B cell (primary cell): ENCODE measurements around the gene AFDN.

Source experiments
- CTCF ChIP-seq: fragments of 200-600 bp; IDR thresholded peaks from one replicate; pipeline ENCODE4 v1.8.0; 2022; ENCODE audit warnings: antibody characterized with exemption, mild to moderate bottlenecking
- EZH2 ChIP-seq: IDR thresholded peaks from 2 replicates; pipeline ENCODE4 v1.6.1; 2012; ENCODE audit warnings: borderline replicate concordance, low read depth, mild to moderate bottlenecking, moderate library complexity, low read length; ENCODE audit not compliant: insufficient read depth, poor library complexity, severe bottlenecking

GRCh38 chr6:167998215-167998614 is 171.5 kb downstream of the AFDN start:
- TF ChIP-seq EZH2 (no peak), CTCF (no peak)
